Stimulated activated CD8-positive, alpha-beta memory T cell treated with anti-CD3 and anti-CD28 coated beads, Interleukin-7, amount 100 ng/mL, for 4 hours (primary cell): ENCODE data around the gene EXOC6B.
A peak's percentile ranks its signal among the peaks of the same experiment; 100 is the strongest.

Experiments used
- DNase-seq, 2 donors: peaks; one replicate each; pipeline ENCODE4 v3.0.0-alpha.2; 2020; ENCODE audit warnings: low read depth in 2 of 2

EXOC6B gene

GRCh38 chr2:72147303-72147971, 678.4 kb downstream of the EXOC6B start, which contains the start of gene CYP26B1:
Gene CYP26B1 (minus strand): TSS chr2:72147862. CDS start chr2:72147834, 28 bp downstream.
- DNase-seq, result no peak

- no peak for DNase-seq
Observed at GRCh38 chr2:72146347-72147302, 679.2 kb downstream of the EXOC6B start.

GRCh38 chr2:72145658-72146329, 680.0 kb downstream of the EXOC6B start:
- DNase-seq, result no peak

- DNase-seq, result no peak
Observed at GRCh38 chr2:72145289-72145657, 680.6 kb downstream of the EXOC6B start.

GRCh38 chr2:72144632-72145288, 681.1 kb downstream of the EXOC6B start:
- DNase-seq, result no peak

- DNase-seq, result no peak
Observed at GRCh38 chr2:72144274-72144631, 681.6 kb downstream of the EXOC6B start.

GRCh38 chr2:72143441-72144273, 682.2 kb downstream of the EXOC6B start:
- DNase-seq, result no peak

GRCh38 chr2:72142570-72143440, 683.0 kb downstream of the EXOC6B start:
- no peak for DNase-seq

GRCh38 chr2:72141881-72142451, 683.9 kb downstream of the EXOC6B start:
- DNase-seq, result no peak

GRCh38 chr2:72141032-72141645, 684.7 kb downstream of the EXOC6B start:
- DNase-seq, result no peak

- no peak for DNase-seq
Observed at GRCh38 chr2:72140621-72140960, 685.2 kb downstream of the EXOC6B start.

GRCh38 chr2:72139874-72140620, 685.8 kb downstream of the EXOC6B start:
- DNase-seq, result no peak

- no peak for DNase-seq
Observed at GRCh38 chr2:72139471-72139873, 686.4 kb downstream of the EXOC6B start.

- no peak for DNase-seq
Observed at GRCh38 chr2:72138921-72139381, 686.9 kb downstream of the EXOC6B start.

- DNase-seq, result no peak
Observed at GRCh38 chr2:72138011-72138881, 687.6 kb downstream of the EXOC6B start.

- peak; percentile 14 to 24 for DNase-seq
Observed at GRCh38 chr2:72137498-72138010, 688.3 kb downstream of the EXOC6B start.

GRCh38 chr2:72136933-72137497, 688.8 kb downstream of the EXOC6B start:
- DNase-seq, result no peak
